ENCODE data around the gene TMEM255B. TPM values are rescaled to one million over a fixed set of nuclear protein-coding genes. Genes with fewer than 3 reads are reported as not detected.
"Not testable (repeated sequence)": the region's sequence is repeated elsewhere in the genome, so short reads cannot be mapped to it uniquely, and the experiment has no call there.

The TMEM255B gene
- total RNA-seq (1 to 10 TPM; 6.2 to 9.9 (median 8.8) TPM), polyA plus RNA-seq (7.8 TPM)
- long read RNA-seq, donor 1, full-length matches to known transcripts: 8 of 13 reads
- long read RNA-seq, donor 1, partial matches to known transcripts: 0 of 13 reads
- long read RNA-seq, donor 1, other reads (novel, unspliced or antisense): 5 of 13 reads
- long read RNA-seq, donor 2, full-length matches to known transcripts: 3 of 12 reads
- long read RNA-seq, donor 2, partial matches to known transcripts: 0 of 12 reads
- long read RNA-seq, donor 2, other reads (novel, unspliced or antisense): 9 of 12 reads
- long read RNA-seq, donor 3, full-length matches to known transcripts: 5 of 9 reads
- long read RNA-seq, donor 3, partial matches to known transcripts: 0 of 9 reads
- long read RNA-seq, donor 3, other reads (novel, unspliced or antisense): 4 of 9 reads
- long read RNA-seq, donor 4, partial matches to known transcripts: 1 of 4 reads
- long read RNA-seq, donor 4, other reads (novel, unspliced or antisense): 3 of 4 reads

DNA sequence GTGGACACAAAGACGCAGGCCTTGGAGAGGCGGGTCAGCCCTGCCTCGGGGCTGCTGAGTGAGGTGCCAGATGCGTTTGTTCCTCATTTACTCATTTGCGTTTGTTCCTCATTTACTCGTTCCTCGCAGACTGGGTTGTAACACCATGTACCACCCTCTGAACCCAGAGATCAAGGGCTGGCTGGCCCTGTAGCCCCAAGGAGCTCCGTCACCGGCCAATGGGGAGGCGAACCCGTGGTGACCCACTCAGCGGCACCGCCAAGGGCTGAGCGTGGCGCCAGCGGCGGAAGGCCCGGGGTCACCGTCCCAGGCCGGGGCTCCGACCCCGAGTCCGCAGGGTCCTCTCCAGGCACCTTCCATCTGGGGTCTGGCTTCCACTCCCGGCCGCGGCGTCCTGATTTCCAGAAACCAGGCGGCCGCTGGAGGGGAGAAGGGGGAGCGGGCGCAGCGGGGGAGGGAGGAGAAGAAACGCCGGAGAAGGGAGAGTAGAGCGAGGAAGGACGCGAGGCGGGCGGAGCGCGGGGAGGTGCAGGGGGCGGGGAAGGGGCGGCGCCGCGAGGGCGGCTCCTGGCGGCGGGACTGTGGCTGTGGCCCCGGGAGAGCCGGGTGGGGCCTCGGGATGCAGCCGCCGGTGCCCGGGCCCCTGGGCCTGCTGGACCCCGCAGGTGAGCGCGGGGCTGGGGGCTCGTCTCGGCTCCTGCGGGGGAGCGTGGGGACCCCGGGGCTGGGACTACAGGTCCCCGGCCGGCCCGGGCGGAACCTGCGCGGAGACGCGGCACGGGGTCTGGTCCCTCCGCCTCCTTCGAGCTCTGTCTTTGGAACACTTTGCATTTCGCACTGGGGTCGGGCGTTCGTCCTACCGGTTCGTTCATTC, at the start of gene TMEM255B:
Gene TMEM255B (plus strand): TSS at position 576 of the 874 bp plus-strand sequence. CDS start 44 bp downstream, at position 620.
- intact Hi-C loops (cut with DNase I): no loop called here
- H3K27me3 ChIP-seq (ENCODE audit: control insufficient read depth, insufficient read depth): no peaks in the 10 kb centered on the region
- 2% methylated on average over 80 of the region's 80 CpGs for WGBS

DNA sequence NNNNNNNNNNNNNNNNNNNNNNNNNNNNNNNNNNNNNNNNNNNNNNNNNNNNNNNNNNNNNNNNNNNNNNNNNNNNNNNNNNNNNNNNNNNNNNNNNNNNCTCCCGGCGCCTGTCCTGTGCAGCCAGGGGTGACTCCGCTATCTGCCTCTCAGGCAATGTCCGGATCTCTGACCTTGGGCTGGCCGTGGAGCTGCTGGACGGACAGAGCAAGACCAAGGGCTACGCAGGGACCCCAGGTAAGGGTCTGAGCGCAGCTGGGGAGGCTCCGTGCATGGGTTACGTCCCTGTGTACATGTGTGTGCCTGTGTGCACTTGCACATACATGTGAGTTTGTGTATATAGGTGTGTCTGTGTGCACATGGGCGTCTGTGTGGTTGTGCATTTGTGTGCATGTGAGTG, 36.1 kb upstream of the TMEM255B start:
- H3K4me3 ChIP-seq (ENCODE audit: low read length): no peak overlapping the region
- no peaks in the 10 kb centered on the region for H3K4me1 ChIP-seq (ENCODE audit: control insufficient read depth, insufficient read depth, low read length)
- H3K27me3 ChIP-seq (ENCODE audit: control insufficient read depth, insufficient read depth): no peaks in the 10 kb centered on the region
- intact Hi-C loops (cut with DNase I): no loop called here
- no peaks in the 10 kb centered on the region for H3K9me3 ChIP-seq (ENCODE audit: control insufficient read depth, low read length)
- ATAC-seq: no peak
- no peak for DNase-seq
- WGBS: 54% methylated on average over 9 of the region's 11 CpGs
- no peak overlapping the region for H3K27ac ChIP-seq (ENCODE audit: low read length)

More for the DNA sequence above, at the start of gene TMEM255B:
- Histone ChIP-seq H3K4me3 (ENCODE audit: low read length) (peak within 1 kb of the TSS; percentile 93), H3K27ac (ENCODE audit: low read length) (peak within 1 kb of the TSS; percentile 32), H3K9me3 (ENCODE audit: control insufficient read depth, low read length) (no peaks in the 10 kb centered on the region), H3K4me1 (ENCODE audit: control insufficient read depth, insufficient read depth, low read length) (no peaks in the 10 kb centered on the region)
- ATAC-seq: peak; percentile 98
- DNase-seq: peak; percentile 85 to 95 (median 94)

DNA sequence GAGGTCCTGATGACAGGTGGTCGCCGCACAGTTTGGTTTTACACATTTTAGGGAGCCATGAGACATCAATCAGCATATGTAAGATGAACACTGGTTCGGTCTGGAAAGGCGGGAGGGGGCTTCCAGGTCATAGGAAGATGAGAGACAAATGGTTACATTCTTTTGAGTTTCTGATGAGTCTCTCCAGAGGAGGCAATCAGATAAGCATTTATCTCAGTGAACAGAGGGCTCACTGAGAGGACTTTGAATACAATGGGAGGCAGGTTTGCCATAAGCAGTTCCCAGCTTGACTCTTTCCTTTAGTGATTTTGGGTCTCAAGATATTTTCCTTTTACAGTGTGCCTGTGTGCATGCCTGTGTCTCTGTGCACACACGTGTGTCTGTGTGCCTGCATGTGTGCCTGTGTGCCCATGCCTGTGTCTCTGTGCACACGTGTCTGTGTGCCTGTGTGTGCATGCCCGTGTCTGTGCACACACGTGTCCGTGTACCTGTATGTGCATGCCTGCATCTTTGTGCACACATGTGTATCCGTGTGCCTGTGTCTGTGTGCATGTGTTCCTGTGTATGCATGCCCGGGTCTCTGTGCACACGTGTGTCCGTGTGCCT, 35.5 kb upstream of the TMEM255B start:
- Histone ChIP-seq H3K4me3 (ENCODE audit: low read length) (no peak overlapping the region), H3K9me3 (ENCODE audit: control insufficient read depth, low read length) (no peaks in the 10 kb centered on the region), H3K27ac (ENCODE audit: low read length) (no peak overlapping the region), H3K27me3 (ENCODE audit: control insufficient read depth, insufficient read depth) (no peaks in the 10 kb centered on the region), H3K4me1 (ENCODE audit: control insufficient read depth, insufficient read depth, low read length) (no peaks in the 10 kb centered on the region)
- DNase-seq (no peak), ATAC-seq (peak in 1 of 2 donors; percentile 7)
- 73% methylated on average over 13 of the region's 13 CpGs for WGBS
- intact Hi-C loops (cut with DNase I): no loop called here

- ATAC-seq (peak; percentile 9 to 28), DNase-seq (peak in 1 of 3 donors; percentile 44)
- Histone ChIP-seq H3K4me1 (ENCODE audit: control insufficient read depth, insufficient read depth, low read length) (no peaks in the 10 kb centered on the region), H3K27ac (ENCODE audit: low read length) (peak overlapping the region; percentile 78), H3K4me3 (ENCODE audit: low read length) (no peak overlapping the region), H3K27me3 (ENCODE audit: control insufficient read depth, insufficient read depth) (no peaks in the 10 kb centered on the region), H3K9me3 (ENCODE audit: control insufficient read depth, low read length) (no peaks in the 10 kb centered on the region)
- WGBS: 74% methylated on average over 30 of the region's 30 CpGs
- intact Hi-C loops (cut with DNase I): no loop called here
Observed at GRCh38 chr13:113724016-113724758, 34.8 kb upstream of the TMEM255B start.

DNA sequence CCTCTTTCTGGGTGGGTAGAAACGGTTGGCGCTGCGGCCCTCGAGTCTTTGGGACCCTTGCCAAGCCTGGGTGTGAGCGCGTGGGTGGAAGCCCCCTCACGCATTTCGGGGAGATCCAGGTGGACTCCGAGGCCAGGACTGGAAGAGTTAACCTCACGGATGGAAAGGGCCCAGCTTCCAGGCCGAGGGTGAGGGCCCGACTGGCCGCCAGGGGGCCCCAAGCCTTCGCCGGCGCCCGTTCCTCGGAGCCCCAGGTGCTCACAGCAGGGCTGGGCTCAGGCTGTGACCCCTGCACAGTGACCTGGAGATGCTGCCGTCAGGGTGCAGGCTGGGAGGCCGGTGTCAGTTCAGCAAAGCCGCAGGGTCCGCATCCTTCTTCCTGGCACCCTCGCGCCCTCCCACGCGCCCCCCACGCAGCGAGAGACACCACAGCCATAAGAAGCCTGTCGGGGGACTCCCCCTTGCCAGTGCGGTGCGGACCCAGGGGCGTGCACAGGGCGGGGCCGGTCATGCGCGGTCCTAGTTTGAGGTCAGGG, 34.2 kb upstream of the TMEM255B start:
- no peaks in the 10 kb centered on the region for H3K27me3 ChIP-seq (ENCODE audit: control insufficient read depth, insufficient read depth)
- peak overlapping the region; percentile 78 for H3K27ac ChIP-seq (ENCODE audit: low read length)
- peak; percentile 78 to 94 (median 89) for DNase-seq
- H3K4me3 ChIP-seq (ENCODE audit: low read length): peak overlapping the region; percentile 17
- 3% methylated on average over 36 of the region's 36 CpGs for WGBS
- H3K9me3 ChIP-seq (ENCODE audit: control insufficient read depth, low read length): no peaks in the 10 kb centered on the region
- H3K4me1 ChIP-seq (ENCODE audit: control insufficient read depth, insufficient read depth, low read length): no peaks in the 10 kb centered on the region
- intact Hi-C loops (cut with DNase I): no loop called here
- peak; percentile 91 to 93 for ATAC-seq

DNA sequence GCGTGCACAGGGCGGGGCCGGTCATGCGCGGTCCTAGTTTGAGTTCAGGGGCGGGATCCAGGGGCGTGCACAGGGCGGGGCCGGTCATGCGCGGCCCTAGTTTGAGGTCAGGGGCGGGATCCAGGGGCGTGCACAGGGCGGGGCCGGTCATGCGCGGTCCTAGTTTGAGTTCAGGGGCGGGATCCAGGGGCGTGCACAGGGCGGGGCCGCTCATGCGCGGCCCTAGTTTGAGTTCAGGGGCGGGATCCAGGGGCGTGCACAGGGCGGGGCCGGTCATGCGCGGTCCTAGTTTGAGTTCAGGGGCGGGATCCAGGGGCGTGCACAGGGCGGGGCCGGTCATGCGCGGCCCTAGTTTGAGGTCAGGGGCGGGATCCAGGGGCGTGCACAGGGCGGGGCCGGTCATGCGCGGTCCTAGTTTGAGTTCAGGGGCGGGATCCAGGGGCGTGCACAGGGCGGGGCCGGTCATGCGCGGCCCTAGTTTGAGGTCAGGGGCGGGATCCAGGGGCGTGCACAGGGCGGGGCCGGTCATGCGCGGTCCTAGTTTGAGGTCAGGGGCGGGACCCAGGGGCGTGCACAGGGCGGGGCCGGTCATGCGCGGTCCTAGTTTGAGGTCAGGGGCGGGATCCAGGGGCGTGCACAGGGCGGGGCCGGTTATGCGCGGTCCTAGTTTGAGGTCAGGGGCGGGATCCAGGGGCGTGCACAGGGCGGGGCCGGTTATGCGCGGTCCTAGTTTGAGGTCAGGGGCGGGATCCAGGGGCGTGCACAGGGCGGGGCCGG, 33.5 kb upstream of the TMEM255B start:
- H3K27me3 ChIP-seq (ENCODE audit: control insufficient read depth, insufficient read depth); H3K27ac ChIP-seq (ENCODE audit: low read length); ATAC-seq; intact Hi-C loops (cut with DNase I); H3K4me3 ChIP-seq (ENCODE audit: low read length); H3K9me3 ChIP-seq (ENCODE audit: control insufficient read depth, low read length); H3K4me1 ChIP-seq (ENCODE audit: control insufficient read depth, insufficient read depth, low read length): not testable (repeated sequence)
- 3% methylated on average over 32 of the region's 75 CpGs for WGBS
- peak; percentile 56 to 89 (median 81) for DNase-seq

- Histone ChIP-seq H3K27ac (ENCODE audit: low read length) (peak overlapping the region; percentile 86), H3K4me3 (ENCODE audit: low read length) (peak overlapping the region; percentile 17)
- peak in 1 of 2 donors; percentile 31 for ATAC-seq
- H3K4me1 ChIP-seq (ENCODE audit: control insufficient read depth, insufficient read depth, low read length); H3K27me3 ChIP-seq (ENCODE audit: control insufficient read depth, insufficient read depth); H3K9me3 ChIP-seq (ENCODE audit: control insufficient read depth, low read length); intact Hi-C loops (cut with DNase I): not testable (repeated sequence)
- DNase-seq: peak in 1 of 3 donors; percentile 57
- 33% methylated on average over 32 of the region's 54 CpGs for whole genome bisulfite sequencing
Observed at GRCh38 chr13:113726106-113726821, 32.8 kb upstream of the TMEM255B start.

- no peak overlapping the region for H3K4me3 ChIP-seq (ENCODE audit: low read length)
- no peak overlapping the region for H3K27ac ChIP-seq (ENCODE audit: low read length)
- H3K27me3 ChIP-seq (ENCODE audit: control insufficient read depth, insufficient read depth): no peaks in the 10 kb centered on the region
- intact Hi-C loops (cut with DNase I): no loop called here
- no peaks in the 10 kb centered on the region for H3K9me3 ChIP-seq (ENCODE audit: control insufficient read depth, low read length)
- ATAC-seq (peak in 1 of 2 donors; percentile 2), DNase-seq (peak in 1 of 3 donors; percentile 49)
- H3K4me1 ChIP-seq (ENCODE audit: control insufficient read depth, insufficient read depth, low read length): no peaks in the 10 kb centered on the region
- WGBS: 87% methylated on average over 10 of the region's 10 CpGs
Observed at GRCh38 chr13:113726961-113727411, 32.0 kb upstream of the TMEM255B start.

DNA sequence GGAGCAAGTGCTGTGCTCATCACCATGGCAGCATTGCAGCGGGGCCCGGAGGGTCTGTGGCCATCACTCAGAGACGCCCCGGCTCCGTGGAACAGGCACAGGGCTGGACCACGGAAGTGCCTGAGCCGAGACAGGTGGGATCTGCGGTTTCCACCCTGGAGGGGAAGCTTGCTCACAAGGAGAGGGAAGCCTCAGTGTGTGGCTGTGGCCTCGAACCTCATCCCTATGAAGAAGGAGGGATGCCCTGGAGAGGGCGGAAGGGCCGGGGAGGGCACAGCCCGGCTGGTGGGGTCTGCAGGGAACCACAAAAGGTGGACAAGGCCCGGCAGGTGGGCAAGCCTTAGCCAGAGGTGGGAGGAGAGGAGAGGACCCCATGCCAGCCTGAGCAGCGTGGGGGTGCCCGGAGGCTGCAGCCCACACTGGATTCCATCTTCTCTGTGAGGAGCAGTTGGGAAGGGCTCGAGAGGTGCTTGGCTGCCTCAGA, 30.4 kb upstream of the TMEM255B start:
- H3K27me3 ChIP-seq (ENCODE audit: control insufficient read depth, insufficient read depth): no peaks in the 10 kb centered on the region
- H3K4me1 ChIP-seq (ENCODE audit: control insufficient read depth, insufficient read depth, low read length): no peaks in the 10 kb centered on the region
- no peak for ATAC-seq
- WGBS: 91% methylated on average over 16 of the region's 16 CpGs
- no peak overlapping the region for H3K4me3 ChIP-seq (ENCODE audit: low read length)
- DNase-seq: peak in 1 of 3 donors; percentile 46
- H3K27ac ChIP-seq (ENCODE audit: low read length): no peak overlapping the region
- intact Hi-C loops (cut with DNase I): no loop called here
- no peaks in the 10 kb centered on the region for H3K9me3 ChIP-seq (ENCODE audit: control insufficient read depth, low read length)

Data from right cardiac atrium (tissue), 5 donors.